HepG2 (cell line): Measurements from ENCODE around the gene TOR4A. TPM values are rescaled to one million over a fixed set of nuclear protein-coding genes. Genes with fewer than 3 reads are reported as not detected.
A peak's percentile ranks its signal among the peaks of the same experiment; 100 is the strongest.

ENCODE experiments used
- CENPT ChIP-seq: sonication (generic); formaldehyde crosslinking; IDR thresholded peaks from 2 replicates; pipeline ENCODE4 v1.8.0; 2022; ENCODE audit warnings: low read depth, mild to moderate bottlenecking, moderate library complexity, missing genetic modification reagents
- DZIP1 ChIP-seq: sonication (generic); formaldehyde crosslinking; IDR thresholded peaks from 2 replicates; pipeline ENCODE4 v1.5.0; 2020; ENCODE audit warnings: mild to moderate bottlenecking, missing genetic modification reagents
- GPBP1L1 ChIP-seq: sonication (generic); formaldehyde crosslinking; IDR thresholded peaks from 2 replicates; pipeline ENCODE4 v1.5.0; 2020; ENCODE audit warnings: mild to moderate bottlenecking, missing genetic modification reagents
- ISL2 ChIP-seq: sonication (generic); formaldehyde crosslinking; IDR thresholded peaks from 2 replicates; pipeline ENCODE4 v1.5.0; 2020; ENCODE audit warnings: missing genetic modification reagents
- JARID2 ChIP-seq: sonication (generic); formaldehyde crosslinking; IDR thresholded peaks from 2 replicates; pipeline ENCODE4 v1.8.1; 2023; ENCODE audit warnings: missing genetic modification reagents, inconsistent platforms; ENCODE audit not compliant: insufficient replicate concordance
- JUND ChIP-seq: sonication (generic); formaldehyde crosslinking; IDR thresholded peaks from 2 replicates; pipeline ENCODE4 v1.8.0; 2022; ENCODE audit warnings: mild to moderate bottlenecking, missing genetic modification reagents
- KDM1A ChIP-seq: IDR thresholded peaks from 2 replicates; pipeline ENCODE4 v1.6.1; 2016; ENCODE audit warnings: missing compliant biosample characterization
- ONECUT2 ChIP-seq: sonication (generic); formaldehyde crosslinking; IDR thresholded peaks from 2 replicates; pipeline ENCODE4 v1.4.0; 2020; ENCODE audit warnings: missing genetic modification reagents
- RBAK ChIP-seq: sonication (generic); formaldehyde crosslinking; IDR thresholded peaks from 2 replicates; pipeline ENCODE4 v1.5.1; 2020; ENCODE audit warnings: mild to moderate bottlenecking, missing genetic modification reagents
- RBM39 ChIP-seq: fragments of 200-400 bp; formaldehyde crosslinking; IDR thresholded peaks from one replicate; pipeline ENCODE4 v1.6.1; 2018; ENCODE audit warnings: antibody characterized with exemption, mild to moderate bottlenecking, low read depth, low read length; ENCODE audit not compliant: poor library complexity, severe bottlenecking
- RCOR2 ChIP-seq: IDR thresholded peaks from 2 replicates; pipeline ENCODE4 v1.6.1; 2016; ENCODE audit warnings: missing biosample characterization, missing genetic modification reagents
- RFX3 ChIP-seq: IDR thresholded peaks from 2 replicates; pipeline ENCODE4 v1.6.1; 2016; ENCODE audit warnings: missing biosample characterization, missing genetic modification reagents
- RORA ChIP-seq: sonication (generic); formaldehyde crosslinking; IDR thresholded peaks from 2 replicates; pipeline ENCODE4 v1.5.0; 2020; ENCODE audit warnings: mild to moderate bottlenecking, missing genetic modification reagents, moderate library complexity
- SP4 ChIP-seq: sonication (generic); formaldehyde crosslinking; IDR thresholded peaks from 2 replicates; pipeline ENCODE4 v1.8.1; 2023; ENCODE audit warnings: mild to moderate bottlenecking, missing genetic modification reagents
- SRSF9 ChIP-seq: fragments of 200-400 bp; formaldehyde crosslinking; IDR thresholded peaks from 2 replicates; pipeline ENCODE4 v1.6.1; 2018; ENCODE audit warnings: borderline replicate concordance, mild to moderate bottlenecking, low read depth, low read length; ENCODE audit not compliant: insufficient read depth, poor library complexity, severe bottlenecking
- SYNCRIP ChIP-seq: fragments of 200-400 bp; formaldehyde crosslinking; IDR thresholded peaks from 2 replicates; pipeline ENCODE4 v1.6.1; 2018; ENCODE audit warnings: mild to moderate bottlenecking, low read depth, low read length; ENCODE audit not compliant: insufficient read depth
- TARDBP ChIP-seq: sonication (generic); formaldehyde crosslinking; IDR thresholded peaks from 2 replicates; pipeline ENCODE4 v1.8.0; 2022; ENCODE audit warnings: mild to moderate bottlenecking, missing genetic modification reagents
- YY1 ChIP-seq: IDR thresholded peaks from 2 replicates; pipeline ENCODE4 v1.6.1; 2011; ENCODE audit warnings: low read length, low read depth, moderate library complexity, mild to moderate bottlenecking; ENCODE audit not compliant: insufficient read depth, insufficient replicate concordance
- ZBTB43 ChIP-seq: sonication (generic); formaldehyde crosslinking; conservative IDR thresholded peaks from 2 replicates; pipeline ENCODE4 v1.4.0; 2020; ENCODE audit warnings: missing genetic modification reagents
- ZBTB8A ChIP-seq: sonication (generic); formaldehyde crosslinking; IDR thresholded peaks from 2 replicates; pipeline ENCODE4 v1.4.0; 2020; ENCODE audit warnings: mild to moderate bottlenecking, low read depth, missing genetic modification reagents, borderline replicate concordance
- ZFP1 ChIP-seq: IDR thresholded peaks from 2 replicates; pipeline ENCODE4 v1.6.1; 2016
- ZFP41 ChIP-seq: sonication (generic); formaldehyde crosslinking; IDR thresholded peaks from 2 replicates; pipeline ENCODE4 v1.4.0; 2020; ENCODE audit warnings: mild to moderate bottlenecking, missing genetic modification reagents, borderline replicate concordance
- ZNF724P ChIP-seq: sonication (generic); formaldehyde crosslinking; IDR thresholded peaks from 2 replicates; pipeline ENCODE4 v1.8.0; 2022; ENCODE audit warnings: missing genetic modification reagents, borderline replicate concordance
- ZNF746 ChIP-seq: sonication (generic); formaldehyde crosslinking; IDR thresholded peaks from 2 replicates; pipeline ENCODE4 v1.8.0; 2022; ENCODE audit warnings: mild to moderate bottlenecking, missing genetic modification reagents
- ZNF781 ChIP-seq: sonication (generic); formaldehyde crosslinking; IDR thresholded peaks from 2 replicates; pipeline ENCODE4 v1.5.1; 2020; ENCODE audit warnings: borderline replicate concordance, mild to moderate bottlenecking, missing genetic modification reagents; ENCODE audit errors: not compliant biosample characterization
- ZSCAN20 ChIP-seq: sonication (generic); formaldehyde crosslinking; IDR thresholded peaks from 2 replicates; pipeline ENCODE4 v1.4.0; 2020; ENCODE audit warnings: missing genetic modification reagents, mild to moderate bottlenecking, borderline replicate concordance
- polyA plus RNA-seq, 8 experiments: library from polyadenylated mRNA; depleted of rRNA in 3 of 8; stranded (reverse) in 7 of 8; unstranded in 1 of 8; fragments of >200 nt; fragmentation: Illumina TruSeq in 4 of 8; extraction: Trizol in 4 of 8; gene quantifications; 2 replicates each; pipeline versions ENCODE4 v1.2.1 to v1.2.3, GENCODE V29; 2011 to 2016; ENCODE audit warnings: low read depth in 4 of 8, missing spikeins in 1 of 8, mixed read lengths in 1 of 8; ENCODE audit not compliant: insufficient read depth in 1 of 8
- total RNA-seq, 5 experiments: library from RNA; depleted of rRNA; stranded (reverse); fragments of >200 nt; fragmentation: Illumina TruSeq; extraction: Trizol; gene quantifications; 2 replicates each; pipeline ENCODE4 v1.2.3, GENCODE V29; 2016; ENCODE audit warnings: low read depth in 1 of 5

Gene TOR4A
- total and polyA plus RNA-seq, 2 of the 13 experiments (the other 11 are each of a cell fraction or from before 2014, with no cell fraction given) = 11.1 to 14.2 TPM

GRCh38 chr9:137235424-137236237 lies 41.9 kb upstream of the TOR4A start (continued):
- TF ChIP-seq DZIP1 (CRISPR knock-in tag) (no peak), ZBTB8A (CRISPR knock-in tag) (no peak), JARID2 (no peak), YY1 (no peak), SYNCRIP (no peak), RFX3 (no peak), ONECUT2 (CRISPR knock-in tag) (no peak), ZNF781 (CRISPR knock-in tag) (no peak), KDM1A (CRISPR knock-in tag) (peak; percentile 58), ZFP1 (CRISPR knock-in tag) (no peak), RBAK (no peak), ZBTB43 (CRISPR knock-in tag) (0 out of 2 replicates have a peak, but pooled peaks have one; percentile 38), GPBP1L1 (no peak), CENPT (CRISPR knock-in tag) (0 out of 2 replicates have a peak, but pooled peaks have one; percentile 2), SRSF9 (no peak), ZNF746 (CRISPR knock-in tag) (no peak), RCOR2 (no peak), ZSCAN20 (no peak), SP4 (CRISPR knock-in tag) (no peak), TARDBP (CRISPR knock-in tag) (peak; percentile 26; the same call in 1 of the 2 replicates), RBM39 (peak; percentile 30), ZFP41 (CRISPR knock-in tag) (no peak), ZNF724P (CRISPR knock-in tag) (no peak), ISL2 (CRISPR knock-in tag) (no peak), JUND (CRISPR knock-in tag) (no peak), RORA (no peak)
